Naive thymus-derived CD4-positive, alpha-beta T cell (primary cell): ENCODE measurements around the gene KHNYN. TPM values are rescaled to one million over a fixed set of nuclear protein-coding genes. Genes with fewer than 3 reads are reported as not detected.

Experiments
- ATAC-seq: fragments of 150-1000 bp; cut with Tn5 transposase; 2 replicates; pipeline ENCODE4 v1.10.0; 2021; ENCODE audit warnings: mild to moderate bottlenecking, moderate library complexity
- CTCF ChIA-PET: fragments of 350-600 bp; sonication (Branson Sonifier 250); formaldehyde crosslinking; loops from one replicate; lab custom pipeline; 2021; ENCODE audit warnings: antibody characterized with exemption; lab: Charles Lee
- POLR2A ChIA-PET: fragments of 350-600 bp; sonication (Branson Sonifier 250); formaldehyde crosslinking; loops from one replicate; lab custom pipeline; 2021; ENCODE audit warnings: antibody characterized with exemption, inconsistent platforms; lab: Charles Lee
- DNase-seq, 9 donors: peaks; one replicate each; pipeline versions ENCODE4 v3.0.0 to v3.0.0-alpha.2; 2020 to 2022; ENCODE audit warnings: mixed read lengths in 1 of 9
- H3K27ac ChIP-seq: one replicate; pipeline ENCODE4 v1.7.0; 2013; ENCODE audit warnings: mild to moderate bottlenecking, low read depth, low read length, moderate library complexity
- H3K27me3 ChIP-seq, 2 donors: one replicate each; pipeline ENCODE4 v1.7.0; 2013; ENCODE audit warnings: low read length in 2 of 2, mild to moderate bottlenecking in 2 of 2, moderate library complexity in 2 of 2; ENCODE audit not compliant: control insufficient read depth in 2 of 2, insufficient read depth in 2 of 2
- H3K36me3 ChIP-seq, 3 experiments: 1 replicate in 2 of 3; 2 replicates in 1 of 3; pipeline ENCODE4 v1.7.0; 2013; ENCODE audit warnings: low read length in 3 of 3, mild to moderate bottlenecking in 3 of 3, moderate library complexity in 1 of 3; ENCODE audit not compliant: insufficient read depth in 3 of 3, control insufficient read depth in 2 of 3
- H3K4me1 ChIP-seq, 2 donors: one replicate each; pipeline ENCODE4 v1.7.0; 2013; ENCODE audit warnings: low read length in 2 of 2, mild to moderate bottlenecking in 2 of 2, moderate library complexity in 1 of 2; ENCODE audit not compliant: control insufficient read depth in 2 of 2, insufficient read depth in 2 of 2
- H3K4me3 ChIP-seq: 2 replicates; pipeline ENCODE4 v1.7.0; 2013; ENCODE audit warnings: mild to moderate bottlenecking, low read length
- H3K9me3 ChIP-seq, 3 experiments: 1 replicate in 2 of 3; 2 replicates in 1 of 3; pipeline ENCODE4 v1.7.0; 2013; ENCODE audit warnings: low read length in 3 of 3; ENCODE audit not compliant: control insufficient read depth in 2 of 3
- H3K27ac Mint-ChIP-seq, 9 donors: one replicate each; pipeline ENCODE4 v1.8.0; 2020 to 2022; ENCODE audit warnings: mixed read lengths in 9 of 9, mild to moderate bottlenecking in 8 of 9, moderate library complexity in 5 of 9, inconsistent platforms in 2 of 9
- H3K27me3 Mint-ChIP-seq, 5 donors: one replicate each; pipeline ENCODE4 v1.8.0; 2021 to 2022; ENCODE audit warnings: mixed read lengths in 5 of 5, mild to moderate bottlenecking in 1 of 5
- H3K36me3 Mint-ChIP-seq, 5 donors: one replicate each; pipeline ENCODE4 v1.8.0; 2020 to 2022; ENCODE audit warnings: mixed read lengths in 5 of 5, mild to moderate bottlenecking in 3 of 5, inconsistent platforms in 1 of 5
- H3K4me1 Mint-ChIP-seq, 7 donors: one replicate each; pipeline ENCODE4 v1.8.0; 2020 to 2022; ENCODE audit warnings: mixed read lengths in 7 of 7, mild to moderate bottlenecking in 3 of 7, inconsistent platforms in 1 of 7
- H3K4me3 Mint-ChIP-seq, 10 donors: one replicate each; pipeline ENCODE4 v1.8.0; 2020 to 2022; ENCODE audit warnings: mild to moderate bottlenecking in 10 of 10, mixed read lengths in 10 of 10, moderate library complexity in 6 of 10, inconsistent platforms in 2 of 10
- H3K9me3 Mint-ChIP-seq, 11 donors: one replicate each; pipeline ENCODE4 v1.8.0; 2020 to 2022; ENCODE audit warnings: mixed read lengths in 11 of 11, mild to moderate bottlenecking in 4 of 11, inconsistent platforms in 1 of 11, moderate library complexity in 1 of 11
- intact Hi-C, 2 donors: fragments of 100-400 bp; cut with micrococcal nuclease; formaldehyde crosslinking; loops; one replicate each; pipeline ENCODE4 v1.15.1; 2023
- polyA plus RNA-seq, 2 donors: library from polyadenylated mRNA; unstranded; fragments of 300-500 nt; fragmentation: Illumina TruSeq; gene quantifications; one replicate each; pipeline ENCODE4 v1.2.3, GENCODE V29; 2021
- total RNA-seq, 6 experiments: library from RNA in 5 of 6; stranded (reverse) in 5 of 6; gene quantifications; 1 replicate in 5 of 6; 2 replicates in 1 of 6; pipeline ENCODE4 v1.2.3 and lab custom pipeline; 2021 to 2026

KHNYN gene
- total and polyA plus RNA-seq, 7 experiments from 2014 or later, result 12.7 to 139 (median 118) TPM

DNA sequence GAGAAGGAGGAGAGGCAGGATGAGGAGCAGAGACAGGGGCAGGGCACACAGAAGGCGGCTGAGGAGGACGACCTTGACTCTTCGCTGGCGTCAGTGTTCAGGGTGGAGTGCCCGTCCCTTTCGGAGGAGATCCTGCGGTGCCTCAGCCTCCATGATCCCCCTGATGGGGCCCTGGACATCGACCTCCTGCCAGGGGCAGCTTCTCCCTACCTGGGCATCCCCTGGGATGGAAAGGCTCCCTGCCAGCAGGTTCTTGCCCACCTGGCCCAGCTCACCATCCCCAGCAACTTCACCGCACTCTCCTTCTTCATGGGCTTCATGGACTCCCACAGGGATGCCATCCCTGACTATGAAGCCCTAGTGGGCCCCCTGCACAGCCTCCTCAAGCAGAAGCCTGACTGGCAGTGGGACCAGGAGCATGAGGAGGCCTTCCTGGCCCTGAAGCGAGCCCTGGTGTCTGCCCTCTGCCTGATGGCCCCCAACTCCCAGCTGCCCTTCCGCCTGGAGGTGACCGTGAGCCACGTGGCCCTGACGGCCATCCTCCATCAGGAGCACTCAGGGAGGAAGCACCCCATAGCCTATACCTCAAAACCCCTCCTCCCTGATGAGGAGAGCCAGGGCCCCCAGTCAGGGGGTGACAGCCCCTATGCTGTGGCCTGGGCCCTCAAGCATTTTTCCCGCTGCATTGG is 14.9 kb upstream of the KHNYN start:
- Histone ChIP-seq H3K27me3 (no peaks in the 10 kb centered on the region), H3K9me3 (no peaks in the 10 kb centered on the region), H3K4me3 (no peak overlapping the region), H3K4me1 (no peaks in the 10 kb centered on the region), H3K27ac (no peak overlapping the region), H3K36me3 (no peaks in the 10 kb centered on the region)
- POLR2A ChIA-PET, result no interaction called here
- Mint-ChIP-seq H3K4me3 (no peak overlapping the region), H3K9me3 (no peaks in the 10 kb centered on the region), H3K27ac (no peak overlapping the region), H3K27me3 (peaks cover 0 to 4% (median 4%) of the 10 kb centered on the region in 5 donors), H3K4me1 (no peaks in the 10 kb centered on the region), H3K36me3 (no peaks in the 10 kb centered on the region)
- CTCF ChIA-PET, result no interaction called here
- ATAC-seq (no peak), DNase-seq (no peak)
- intact Hi-C loops, result loop anchor here in 1 of 2 donors (5.0 kb wide), 1 partner anchor 48 kb away; the partner anchor contains the start of gene NFATC4

DNA sequence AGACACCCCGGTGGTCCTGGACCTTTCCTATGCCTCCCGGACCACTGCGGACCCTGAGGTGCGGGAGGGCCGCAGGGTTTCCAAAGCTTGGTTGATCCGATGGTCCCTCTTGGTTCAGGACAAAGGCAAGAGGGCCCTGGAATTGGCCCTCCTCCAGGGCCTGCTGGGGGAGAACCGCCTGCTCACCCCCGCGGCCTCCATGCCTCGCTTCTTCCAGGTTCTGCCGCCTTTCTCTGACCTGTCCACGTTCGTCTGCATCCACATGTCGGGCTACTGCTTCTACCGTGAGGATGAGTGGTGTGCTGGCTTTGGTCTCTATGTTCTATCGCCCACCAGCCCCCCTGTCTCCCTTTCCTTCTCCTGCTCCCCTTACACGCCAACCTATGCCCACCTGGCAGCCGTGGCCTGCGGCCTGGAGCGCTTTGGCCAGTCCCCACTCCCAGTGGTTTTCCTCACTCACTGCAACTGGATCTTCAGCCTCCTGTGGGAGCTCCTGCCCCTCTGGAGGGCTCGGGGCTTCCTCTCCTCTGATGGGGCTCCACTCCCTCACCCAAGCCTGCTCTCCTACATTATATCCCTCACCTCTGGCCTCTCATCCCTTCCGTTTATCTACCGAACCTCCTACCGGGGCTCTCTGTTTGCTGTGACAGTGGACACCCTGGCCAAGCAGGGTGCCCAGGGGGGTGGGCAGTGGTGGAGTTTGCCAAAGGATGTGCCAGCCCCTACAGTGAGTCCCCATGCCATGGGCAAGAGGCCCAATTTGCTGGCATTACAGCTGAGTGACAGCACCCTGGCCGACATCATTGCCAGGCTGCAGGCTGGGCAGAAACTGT is 14.1 kb upstream of the KHNYN start:
- Mint-ChIP-seq H3K4me1 (no peaks in the 10 kb centered on the region), H3K36me3 (no peaks in the 10 kb centered on the region), H3K9me3 (no peaks in the 10 kb centered on the region), H3K4me3 (no peak overlapping the region), H3K27me3 (peaks cover 0 to 7% (median 4%) of the 10 kb centered on the region in 5 donors), H3K27ac (no peak overlapping the region)
- POLR2A ChIA-PET, result no interaction called here
- intact Hi-C loops, result no loop called here
- ATAC-seq (no peak), DNase-seq (no peak)
- Histone ChIP-seq H3K4me3 (no peak overlapping the region), H3K27ac (no peak overlapping the region), H3K36me3 (no peaks in the 10 kb centered on the region), H3K4me1 (no peaks in the 10 kb centered on the region), H3K9me3 (no peaks in the 10 kb centered on the region), H3K27me3 (no peaks in the 10 kb centered on the region)
- CTCF ChIA-PET, result no interaction called here

DNA sequence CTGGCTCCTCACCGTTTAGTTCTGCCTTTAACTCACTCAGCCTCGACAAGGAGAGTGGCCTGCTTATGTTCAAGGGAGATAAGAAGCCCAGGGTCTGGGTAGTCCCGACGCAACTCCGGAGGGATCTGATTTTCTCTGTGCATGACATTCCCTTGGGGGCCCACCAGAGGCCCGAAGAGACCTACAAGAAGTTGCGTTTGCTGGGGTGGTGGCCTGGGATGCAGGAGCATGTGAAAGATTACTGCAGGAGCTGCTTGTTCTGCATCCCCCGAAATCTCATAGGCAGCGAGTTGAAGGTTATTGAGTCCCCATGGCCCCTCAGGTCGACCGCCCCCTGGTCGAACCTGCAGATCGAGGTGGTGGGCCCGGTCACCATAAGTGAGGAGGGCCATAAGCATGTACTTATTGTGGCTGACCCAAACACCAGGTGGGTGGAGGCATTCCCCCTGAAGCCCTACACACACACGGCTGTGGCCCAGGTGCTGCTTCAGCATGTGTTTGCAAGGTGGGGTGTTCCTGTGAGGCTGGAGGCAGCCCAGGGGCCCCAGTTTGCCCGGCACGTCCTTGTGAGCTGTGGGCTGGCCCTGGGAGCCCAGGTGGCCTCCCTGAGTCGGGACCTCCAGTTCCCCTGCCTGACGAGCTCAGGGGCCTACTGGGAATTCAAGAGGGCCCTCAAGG is 13.4 kb upstream of the KHNYN start:
- H3K27ac Mint-ChIP-seq, result no peak overlapping the region
- H3K27me3 Mint-ChIP-seq, result peaks cover 0 to 7% (median 4%) of the 10 kb centered on the region in 5 donors
- no peaks in the 10 kb centered on the region for H3K36me3 ChIP-seq
- H3K4me1 ChIP-seq, result no peaks in the 10 kb centered on the region
- H3K36me3 Mint-ChIP-seq, result no peaks in the 10 kb centered on the region
- no peaks in the 10 kb centered on the region for H3K9me3 Mint-ChIP-seq
- no peaks in the 10 kb centered on the region for H3K27me3 ChIP-seq
- no peak overlapping the region for H3K27ac ChIP-seq
- H3K4me1 Mint-ChIP-seq, result no peaks in the 10 kb centered on the region
- no peak for DNase-seq
- ATAC-seq, result no peak
- no peak overlapping the region for H3K4me3 ChIP-seq
- no peaks in the 10 kb centered on the region for H3K9me3 ChIP-seq
- CTCF ChIA-PET, result no interaction called here
- H3K4me3 Mint-ChIP-seq, result no peak overlapping the region
- intact Hi-C loops, result no loop called here
- POLR2A ChIA-PET, result no interaction called here

DNA sequence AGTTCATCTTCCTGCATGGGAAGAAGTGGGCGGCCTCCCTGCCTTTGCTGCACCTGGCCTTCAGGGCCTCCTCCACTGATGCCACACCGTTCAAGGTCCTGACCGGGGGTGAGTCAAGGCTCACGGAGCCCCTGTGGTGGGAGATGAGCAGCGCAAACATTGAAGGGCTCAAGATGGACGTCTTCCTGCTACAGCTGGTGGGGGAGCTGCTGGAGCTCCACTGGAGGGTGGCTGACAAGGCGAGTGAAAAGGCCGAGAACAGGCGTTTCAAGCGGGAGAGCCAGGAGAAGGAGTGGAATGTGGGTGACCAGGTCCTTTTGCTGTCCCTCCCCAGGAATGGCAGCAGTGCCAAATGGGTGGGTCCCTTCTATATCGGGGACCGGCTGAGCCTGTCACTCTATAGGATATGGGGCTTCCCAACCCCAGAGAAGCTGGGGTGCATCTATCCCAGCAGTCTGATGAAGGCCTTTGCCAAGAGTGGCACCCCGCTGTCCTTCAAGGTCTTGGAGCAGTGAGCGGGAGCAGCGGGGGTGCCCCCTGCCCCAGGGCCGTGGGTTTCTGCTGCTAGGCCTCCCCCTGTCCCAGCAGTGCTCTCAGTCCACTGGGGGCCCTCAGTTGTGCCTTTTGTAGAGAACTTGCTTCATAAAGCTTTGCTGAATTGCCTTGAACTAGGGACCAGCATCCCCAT is 12.7 kb upstream of the KHNYN start:
- Mint-ChIP-seq H3K4me1 (no peaks in the 10 kb centered on the region), H3K9me3 (no peaks in the 10 kb centered on the region), H3K4me3 (no peak overlapping the region), H3K27me3 (peaks cover 0 to 7% (median 4%) of the 10 kb centered on the region in 5 donors), H3K27ac (no peak overlapping the region), H3K36me3 (no peaks in the 10 kb centered on the region)
- Histone ChIP-seq H3K27me3 (no peaks in the 10 kb centered on the region), H3K27ac (no peak overlapping the region), H3K9me3 (no peaks in the 10 kb centered on the region), H3K4me3 (no peak overlapping the region), H3K4me1 (no peaks in the 10 kb centered on the region), H3K36me3 (no peaks in the 10 kb centered on the region)
- POLR2A ChIA-PET, result no interaction called here
- ATAC-seq (no peak), DNase-seq (no peak)
- intact Hi-C loops, result no loop called here
- CTCF ChIA-PET, result no interaction called here

DNA sequence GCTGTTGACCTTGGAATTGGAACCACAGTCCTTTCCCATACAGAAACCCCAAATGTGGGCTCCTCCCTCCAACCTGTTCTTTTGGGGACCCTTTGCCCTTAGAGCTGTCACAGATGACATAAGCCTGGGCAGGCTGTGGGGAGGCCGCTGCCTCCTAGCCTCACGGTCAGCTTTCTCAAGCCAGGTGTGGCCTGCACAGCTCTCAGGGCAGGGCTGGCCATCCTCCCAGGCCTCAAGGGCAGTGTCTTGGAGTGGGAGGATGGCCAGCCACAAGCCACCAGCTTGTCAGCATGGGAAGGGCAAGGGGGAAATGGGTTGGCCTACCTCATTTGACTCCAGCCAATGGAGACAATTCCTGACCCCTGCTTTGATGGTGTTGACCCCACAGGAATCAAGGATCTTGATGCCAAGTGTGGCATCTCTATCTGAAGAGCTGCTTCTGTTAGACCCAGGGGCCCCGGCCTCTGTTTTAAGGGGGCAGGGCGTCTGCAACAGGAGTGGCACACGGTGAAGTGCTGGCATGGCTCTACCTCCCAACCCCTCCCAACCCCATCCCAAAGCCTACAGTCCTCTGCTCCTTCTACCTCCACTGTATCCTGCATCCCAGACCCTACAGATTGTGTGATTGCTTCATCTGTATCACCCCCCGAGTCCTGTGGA is 11.8 kb upstream of the KHNYN start:
- no peak overlapping the region for H3K4me3 Mint-ChIP-seq
- H3K27me3 ChIP-seq, result no peaks in the 10 kb centered on the region
- H3K27ac Mint-ChIP-seq, result no peak overlapping the region
- intact Hi-C loops, result no loop called here
- ChIA-PET CTCF (no interaction called here), POLR2A (no interaction called here)
- no peak for ATAC-seq
- H3K4me1 Mint-ChIP-seq, result no peaks in the 10 kb centered on the region
- peaks cover 0 to 4% of the 10 kb centered on the region in 2 donors for H3K4me1 ChIP-seq
- H3K9me3 Mint-ChIP-seq, result no peaks in the 10 kb centered on the region
- peaks cover 0 to 7% (median 4%) of the 10 kb centered on the region in 5 donors for H3K27me3 Mint-ChIP-seq
- no peak overlapping the region for H3K27ac ChIP-seq
- no peaks in the 10 kb centered on the region for H3K36me3 ChIP-seq
- H3K9me3 ChIP-seq, result no peaks in the 10 kb centered on the region
- DNase-seq, result no peak
- H3K36me3 Mint-ChIP-seq, result no peaks in the 10 kb centered on the region
- no peak overlapping the region for H3K4me3 ChIP-seq

DNA sequence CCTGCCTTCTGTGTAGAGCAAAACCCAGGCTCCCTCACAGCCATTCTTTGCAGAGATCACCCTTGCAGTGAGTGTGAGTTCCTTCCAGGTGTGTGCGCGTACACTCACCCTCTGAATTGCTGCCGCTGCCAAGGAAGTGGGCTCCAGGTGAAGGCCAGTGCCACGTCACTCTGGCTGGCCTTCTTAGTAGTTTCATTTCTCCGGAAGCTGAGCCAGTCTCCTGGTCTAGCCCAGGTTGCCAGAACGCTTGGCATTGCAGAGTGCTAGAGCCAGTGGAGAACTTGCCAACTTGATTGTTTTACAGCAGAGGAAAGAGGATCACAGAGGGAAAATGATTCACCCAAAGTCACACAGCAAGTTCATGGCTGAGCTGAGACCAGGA is 11.3 kb upstream of the KHNYN start:
- DNase-seq (no peak), ATAC-seq (no peak)
- Mint-ChIP-seq H3K9me3 (no peaks in the 10 kb centered on the region), H3K4me1 (no peaks in the 10 kb centered on the region), H3K36me3 (no peaks in the 10 kb centered on the region), H3K27me3 (peaks cover 0 to 7% (median 4%) of the 10 kb centered on the region in 5 donors), H3K27ac (no peak overlapping the region), H3K4me3 (no peak overlapping the region)
- POLR2A ChIA-PET, result interaction anchor here (0.7 to 1.9 kb wide), 2 partner anchors 12 to 144 kb away, joined by 3 to 6 read pairs; partner anchors contain the start of genes CBLN3 and KHNYN
- no peaks in the 10 kb centered on the region for H3K9me3 ChIP-seq
- no peak overlapping the region for H3K4me3 ChIP-seq
- CTCF ChIA-PET, result no interaction called here
- intact Hi-C loops, result no loop called here
- H3K36me3 ChIP-seq, result no peaks in the 10 kb centered on the region
- peaks cover 0 to 4% of the 10 kb centered on the region in 2 donors for H3K4me1 ChIP-seq
- H3K27me3 ChIP-seq, result no peaks in the 10 kb centered on the region
- no peak overlapping the region for H3K27ac ChIP-seq
